GM21526 (cell line): ENCODE measurements around the gene ADD1.

Experiments used
- ATAC-seq: cut with Tn5 transposase; IDR thresholded peaks from one replicate; pipeline ENCODE4 v1.9.1; 2021; ENCODE audit warnings: moderate library complexity; ENCODE audit not compliant: unreplicated experiment, low FRiP score

ADD1 gene

DNA sequence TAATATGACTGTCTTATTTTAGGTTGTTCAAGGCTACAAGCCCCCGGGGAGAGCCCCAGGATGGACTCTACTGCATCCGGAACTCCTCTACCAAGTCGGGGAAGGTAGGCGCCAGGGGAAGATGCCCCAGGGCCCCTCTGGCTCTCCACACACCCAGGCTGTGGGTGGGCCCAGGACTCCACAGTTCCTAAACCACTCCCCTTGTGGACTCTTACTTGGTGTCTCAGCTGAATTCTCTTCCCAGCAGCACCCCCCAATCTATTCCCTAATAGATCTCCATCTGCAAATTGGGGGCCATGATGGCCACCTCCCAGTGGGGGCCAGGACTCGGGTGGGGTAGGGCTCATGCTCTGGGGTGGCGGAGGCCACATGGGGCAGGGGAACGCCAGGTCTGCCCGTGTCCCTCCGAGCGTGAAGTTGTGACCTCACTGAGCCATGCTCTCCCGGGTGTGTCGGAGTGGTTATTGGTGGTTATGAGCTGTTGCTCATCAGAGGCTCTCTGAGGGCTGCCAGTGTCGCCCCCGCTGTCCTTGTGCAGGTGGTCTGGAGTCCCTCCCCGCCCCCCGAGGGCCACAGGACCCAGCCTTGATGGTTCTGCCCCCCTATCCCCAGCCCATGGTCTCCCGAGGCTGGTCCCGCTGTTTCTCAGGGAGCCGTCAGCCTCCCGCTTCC, 11.2 kb upstream of the ADD1 start:
- ATAC-seq = no peak

DNA sequence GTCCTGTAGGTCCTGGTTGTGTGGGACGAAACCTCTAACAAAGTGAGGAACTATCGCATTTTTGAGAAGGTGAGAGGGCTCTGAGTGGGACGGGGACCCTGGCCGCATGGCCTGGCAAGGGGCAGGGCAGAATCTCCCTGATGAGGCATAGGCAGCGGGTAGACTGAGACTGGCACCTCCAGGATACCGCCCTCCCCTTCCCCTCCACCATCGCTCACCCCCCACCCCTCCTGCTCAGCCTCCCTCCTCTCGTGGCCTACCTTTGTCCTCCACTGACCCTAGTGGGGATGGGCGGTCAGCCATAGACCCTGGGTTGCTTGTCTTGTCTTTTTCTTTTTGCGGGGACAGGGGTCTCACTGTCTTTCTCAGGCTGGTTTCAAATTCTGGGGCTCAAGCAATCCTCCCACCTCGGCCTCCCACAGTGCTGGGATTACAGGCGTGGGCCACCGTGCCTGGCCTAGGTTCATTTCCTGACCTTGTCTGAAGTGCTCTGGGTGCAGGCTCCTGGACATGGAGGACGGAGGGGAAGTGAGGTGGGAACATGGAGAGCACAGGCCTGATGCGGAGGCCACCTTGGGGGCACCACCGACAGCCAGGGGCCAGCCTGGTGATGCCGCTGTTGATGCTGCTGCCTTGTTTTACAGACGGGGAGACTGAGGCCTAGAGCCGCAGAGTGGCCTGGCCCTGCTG, 10.5 kb upstream of the ADD1 start:
- ATAC-seq = no peak

DNA sequence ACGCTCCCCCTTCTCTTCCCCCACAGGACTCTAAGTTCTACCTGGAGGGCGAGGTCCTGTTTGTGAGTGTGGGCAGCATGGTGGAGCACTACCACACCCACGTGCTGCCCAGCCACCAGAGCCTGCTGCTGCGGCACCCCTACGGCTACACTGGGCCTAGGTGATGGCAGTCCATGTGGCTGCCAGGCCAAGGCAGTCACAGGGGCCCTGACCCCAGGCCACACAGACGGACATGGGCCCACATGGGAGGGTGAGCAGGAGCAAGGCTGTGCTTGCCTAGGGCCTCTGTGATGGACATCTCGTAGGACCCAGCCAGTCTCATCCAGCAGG, 10.0 kb upstream of the ADD1 start:
- ATAC-seq = no peak

DNA sequence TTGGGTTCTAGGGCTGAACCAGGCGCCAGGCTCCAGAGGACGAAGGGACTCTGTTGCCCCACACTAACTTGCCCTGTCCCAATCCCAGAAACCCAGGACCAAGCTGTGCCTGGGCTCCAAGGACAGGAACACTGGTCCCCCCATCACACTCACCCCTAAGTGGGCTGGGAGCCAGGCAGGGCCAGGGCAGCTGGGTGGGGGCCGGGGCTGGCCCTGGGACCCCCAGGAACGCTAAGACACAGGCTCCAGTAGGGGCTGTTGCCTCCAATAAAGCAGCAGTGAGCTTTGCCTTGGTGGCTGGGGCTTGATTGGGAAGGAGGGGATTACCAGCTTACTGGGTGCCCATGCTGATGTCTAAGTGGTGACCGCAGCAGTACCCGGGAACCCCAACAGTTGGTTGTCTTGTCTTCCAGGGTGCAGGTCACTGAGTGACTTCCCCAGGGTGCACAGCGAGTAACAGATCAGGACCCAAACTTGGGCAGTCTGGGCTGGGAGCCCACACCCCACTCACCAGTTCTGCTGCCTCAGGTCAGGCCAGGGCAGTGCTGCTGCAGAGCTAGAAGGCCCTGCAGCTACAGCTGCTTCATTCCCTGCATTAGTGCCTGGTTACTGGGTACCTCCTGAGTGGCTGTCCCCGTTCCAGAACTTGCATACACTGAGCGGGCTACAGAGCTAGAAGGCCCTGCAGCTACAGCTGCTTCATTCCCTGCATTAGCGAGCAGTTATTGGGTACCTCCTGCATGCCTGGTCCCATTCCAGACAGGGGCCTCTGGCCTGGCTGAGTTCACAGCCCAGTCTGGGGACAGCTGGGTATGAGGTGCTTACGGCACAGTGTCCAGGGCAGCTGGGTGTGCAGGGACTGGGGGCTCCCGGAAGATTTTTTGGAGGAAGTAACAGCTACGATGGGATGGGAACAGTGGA, 9.4 kb upstream of the ADD1 start:
- ATAC-seq = no peak

DNA sequence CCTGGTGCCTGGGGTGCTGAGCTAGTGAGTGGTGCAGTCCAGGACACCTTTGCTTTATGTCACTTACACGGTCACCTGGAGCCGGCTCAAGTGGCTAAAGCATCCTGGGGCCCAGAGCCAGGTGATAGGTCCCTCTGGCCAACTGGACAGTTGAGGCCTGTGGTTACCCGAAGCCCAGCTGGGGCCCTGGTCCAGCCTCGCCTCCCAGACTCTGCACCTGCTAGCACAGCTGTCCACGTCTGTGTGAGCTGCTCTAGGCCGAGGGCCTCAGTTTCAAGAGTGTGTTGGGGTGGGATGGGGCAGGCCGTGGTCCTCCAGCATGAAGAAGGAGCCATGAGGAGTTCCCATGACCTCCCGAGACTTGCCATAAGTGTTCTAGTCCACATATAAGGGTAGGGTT, 7.7 kb upstream of the ADD1 start:
- ATAC-seq = no peak

DNA sequence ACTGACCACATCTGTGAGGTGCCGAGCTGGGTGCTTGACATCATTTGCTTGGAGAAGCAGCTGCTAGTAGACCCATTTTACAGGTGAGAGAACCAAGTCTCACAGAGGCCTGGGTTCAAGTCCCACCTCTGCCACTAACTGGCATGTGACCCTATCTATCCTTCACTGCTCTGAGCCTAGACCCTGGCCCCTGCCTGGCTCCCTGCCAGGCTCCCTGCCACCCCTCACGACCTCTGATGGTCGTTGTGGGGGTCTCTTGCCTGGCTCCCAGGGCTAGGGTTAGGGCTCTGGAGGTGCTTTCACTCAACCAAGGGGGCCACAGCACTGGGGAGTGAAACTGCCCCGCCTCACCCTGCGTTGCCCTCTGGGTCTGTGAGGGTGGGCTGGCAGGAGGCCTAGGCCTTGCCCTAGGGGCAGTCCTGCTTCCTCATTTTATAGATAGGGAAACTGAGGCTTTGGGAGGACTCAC, 7.2 kb upstream of the ADD1 start:
- ATAC-seq = no peak

DNA sequence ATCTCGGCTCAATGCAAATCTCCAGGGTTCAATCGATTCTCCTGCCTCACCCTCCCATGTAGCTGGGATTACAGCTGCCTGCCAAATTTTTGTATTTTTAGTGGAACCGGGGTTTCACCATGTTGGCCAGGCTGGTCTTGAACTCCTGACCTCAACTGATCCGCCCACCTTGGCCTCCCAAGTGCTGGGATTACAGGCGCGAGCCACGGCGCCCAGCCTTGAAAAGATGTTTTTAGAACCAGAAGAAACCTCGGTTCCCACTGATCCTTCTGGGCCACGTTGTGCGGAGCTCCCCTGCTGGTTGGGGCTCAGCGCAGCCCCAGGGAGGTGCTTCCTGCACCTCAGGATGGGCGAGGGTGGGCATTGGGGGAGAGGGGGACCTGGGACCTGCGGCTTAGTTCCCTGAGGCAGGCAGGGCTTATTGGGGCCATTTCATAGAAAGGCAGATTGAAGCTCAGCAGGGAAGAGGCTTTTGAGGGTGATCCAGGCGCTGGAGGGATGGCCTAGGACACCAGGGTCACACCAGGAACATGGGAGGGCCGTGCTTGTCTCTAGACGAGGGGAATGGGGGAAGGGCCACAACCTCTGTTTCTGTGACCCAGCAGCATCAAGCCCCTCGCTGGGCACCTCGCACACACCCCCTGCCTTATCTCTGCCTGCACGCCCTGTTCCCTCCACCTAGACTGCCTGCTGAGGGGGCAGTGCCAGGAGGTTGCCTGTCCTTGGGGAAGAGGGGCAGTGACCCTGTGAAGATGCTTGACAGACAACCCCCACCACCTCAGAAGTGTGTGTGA, 6.3 kb upstream of the ADD1 start:
- ATAC-seq = no peak

DNA sequence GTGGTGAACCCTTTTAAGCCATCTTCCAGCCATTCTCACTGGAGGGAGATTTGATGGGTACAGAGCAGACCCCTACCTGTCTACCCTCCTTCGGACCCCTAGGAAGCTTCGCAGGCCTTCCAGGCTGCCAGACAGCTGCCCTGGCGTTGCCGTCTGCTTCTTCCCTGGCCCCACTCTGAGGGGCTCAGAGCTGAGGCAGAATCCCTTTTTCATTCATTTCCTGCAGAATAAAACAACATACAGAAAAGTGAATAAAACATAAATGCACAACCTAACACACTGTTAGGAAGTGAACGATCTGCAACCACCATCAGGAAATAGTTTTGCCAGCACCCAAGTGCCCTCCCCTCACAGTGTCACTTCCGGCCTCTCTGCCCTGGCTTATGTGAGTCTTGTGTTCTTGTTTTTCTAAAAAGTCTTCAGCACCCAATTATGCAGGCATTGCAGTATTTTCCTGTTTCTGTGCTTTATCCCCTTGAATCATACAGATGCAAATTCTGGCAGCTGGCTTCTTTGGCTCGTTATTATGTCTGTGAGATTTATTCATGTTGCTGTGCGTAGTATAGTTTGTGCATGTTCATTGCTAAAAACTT, 5.6 kb upstream of the ADD1 start:
- ATAC-seq = no peak

DNA sequence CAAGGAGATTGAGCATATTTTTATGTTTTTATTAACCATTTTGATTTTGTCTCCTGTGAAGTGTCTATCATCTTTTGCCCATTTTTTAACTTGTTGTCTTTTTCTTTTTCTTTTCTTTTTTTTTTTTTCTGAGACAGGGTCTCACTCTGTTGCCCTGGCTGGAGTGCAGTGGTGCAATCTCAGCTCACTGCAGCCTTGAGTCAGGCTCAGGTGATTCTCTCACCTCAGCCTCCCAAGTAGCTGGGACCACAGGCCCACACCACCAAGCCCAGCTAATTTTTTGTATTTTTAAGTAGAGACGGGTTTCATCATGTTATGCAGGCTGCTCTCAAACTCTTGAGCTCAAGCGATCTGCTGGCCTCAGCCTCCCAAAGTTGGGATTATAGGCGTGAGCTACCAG, 4.6 kb upstream of the ADD1 start:
- no peak for ATAC-seq

DNA sequence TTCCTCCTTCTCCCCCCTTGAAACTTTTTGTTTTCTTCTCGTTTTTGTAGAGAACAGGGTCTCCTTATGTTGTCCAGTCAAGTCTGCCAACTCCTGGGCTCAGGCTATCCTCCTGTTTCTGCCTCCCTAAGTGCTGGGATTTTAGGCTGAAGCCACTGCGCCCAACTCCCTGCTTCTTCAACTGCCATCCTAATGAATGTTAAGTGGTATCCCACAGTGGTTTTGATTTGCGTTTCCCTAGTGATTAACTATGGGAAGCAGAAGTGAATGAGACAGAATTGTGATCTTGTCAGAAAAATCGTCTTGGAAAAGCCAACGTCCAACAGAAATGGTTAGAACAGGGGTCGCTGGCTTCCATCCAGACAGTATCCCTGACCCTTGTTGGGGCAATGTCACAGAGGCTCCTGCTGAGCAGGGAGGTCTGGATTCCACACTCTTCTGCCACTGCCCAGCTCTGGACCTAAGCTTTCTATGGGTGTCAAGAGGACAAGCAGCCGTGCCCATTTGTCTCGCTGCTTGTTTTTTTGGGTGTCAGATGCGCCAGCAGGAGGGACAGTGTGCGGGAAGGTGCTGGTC, 869 bp upstream of the ADD1 start:
- ATAC-seq = no peak

DNA sequence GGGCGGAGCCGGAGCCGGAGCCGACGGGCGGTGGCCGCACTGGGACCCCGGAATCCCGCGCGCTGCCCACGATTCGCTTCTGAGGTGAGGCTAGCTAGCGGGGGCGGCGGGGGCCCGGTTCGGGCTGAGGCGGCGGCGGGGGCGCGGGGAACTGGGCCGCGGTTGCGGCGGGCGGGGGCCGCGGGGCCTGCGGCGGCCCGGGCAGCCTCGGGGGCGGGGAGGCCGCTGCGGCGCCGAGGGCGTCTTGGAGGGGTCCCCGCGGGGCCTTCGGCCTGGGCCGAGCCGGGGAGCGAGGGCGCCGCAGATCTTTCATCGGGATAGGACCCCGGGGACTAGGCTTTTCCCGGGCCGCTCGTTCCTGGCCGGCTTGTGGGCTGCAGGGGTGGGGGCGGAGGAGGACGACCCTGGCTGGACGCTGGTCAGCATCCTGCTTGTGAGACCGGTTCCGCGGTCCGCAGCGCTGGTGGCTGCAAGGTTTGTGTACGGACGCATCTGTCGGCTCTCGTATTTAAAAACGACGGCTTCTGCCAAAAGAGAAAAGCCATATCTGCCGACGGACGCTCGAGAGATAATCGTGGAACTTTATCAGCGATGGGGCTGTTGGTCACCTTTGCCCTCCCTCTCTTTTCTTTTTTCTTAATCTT, 419 bp downstream of the ADD1 start:
- ATAC-seq = peak; percentile 19

DNA sequence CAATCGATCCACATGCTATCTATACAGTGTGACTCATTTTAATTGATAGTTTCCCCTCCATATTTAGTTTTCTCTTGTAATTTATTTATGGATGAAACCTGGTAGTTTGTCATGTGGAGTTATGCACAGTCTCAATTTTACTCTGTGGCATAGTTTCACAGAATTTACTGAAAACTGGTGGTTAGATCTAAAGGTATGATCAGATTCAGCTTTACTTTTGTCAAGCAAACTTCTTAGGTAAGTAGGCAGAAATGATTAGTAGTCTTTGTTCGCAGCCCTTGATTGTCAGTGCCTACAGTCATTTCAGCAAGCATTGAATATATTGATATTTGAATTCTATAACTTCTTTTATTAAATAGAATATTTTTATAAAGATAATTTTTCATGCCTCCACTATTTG, 2.5 kb downstream of the ADD1 start:
- no peak for ATAC-seq

DNA sequence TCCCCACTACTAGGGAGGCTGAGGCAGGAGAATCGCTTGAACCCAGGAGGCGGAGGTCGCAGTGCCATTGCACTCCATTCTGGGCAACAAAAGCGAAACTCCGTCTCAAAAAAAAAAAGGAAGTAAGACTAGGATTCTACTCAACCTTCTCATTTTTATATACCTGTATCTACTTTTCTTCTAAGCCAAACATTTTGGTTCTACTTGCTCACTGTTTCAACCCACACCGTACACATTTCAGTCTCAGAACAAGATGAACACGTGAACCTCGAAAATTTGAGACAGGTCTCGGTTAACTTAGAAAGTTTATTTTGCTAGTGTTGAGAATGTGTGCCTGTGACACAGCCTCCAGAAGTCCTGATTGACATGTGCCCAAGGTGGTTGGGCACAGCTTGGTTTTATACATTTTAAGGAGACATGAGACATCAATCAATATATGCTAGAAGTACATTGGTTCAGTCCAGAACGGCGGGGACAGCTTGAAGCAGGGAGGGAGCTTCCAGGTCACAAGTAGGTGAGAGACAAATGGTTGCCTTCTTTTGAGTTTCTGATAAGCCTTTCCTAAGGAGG, 3.7 kb downstream of the ADD1 start:
- no peak for ATAC-seq

DNA sequence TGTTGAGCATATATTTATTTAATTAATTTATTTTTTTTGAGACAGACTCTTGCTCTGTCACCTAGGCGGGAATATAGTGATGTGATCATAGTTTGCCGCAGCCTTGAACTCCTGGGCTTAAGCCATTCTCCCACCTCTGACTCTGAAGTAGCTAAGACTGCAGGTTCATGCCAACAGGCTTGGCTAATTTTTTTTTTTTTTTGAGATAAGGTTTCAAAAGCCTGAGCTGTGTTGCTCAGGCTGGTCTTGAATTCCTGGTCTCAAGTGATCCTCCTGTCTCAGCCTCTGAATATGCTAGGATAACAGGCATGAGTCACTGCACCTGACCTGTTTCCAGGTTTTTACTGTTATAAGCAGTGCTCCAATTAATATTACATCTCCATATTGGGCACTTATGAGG, 4.8 kb downstream of the ADD1 start:
- no peak for ATAC-seq

DNA sequence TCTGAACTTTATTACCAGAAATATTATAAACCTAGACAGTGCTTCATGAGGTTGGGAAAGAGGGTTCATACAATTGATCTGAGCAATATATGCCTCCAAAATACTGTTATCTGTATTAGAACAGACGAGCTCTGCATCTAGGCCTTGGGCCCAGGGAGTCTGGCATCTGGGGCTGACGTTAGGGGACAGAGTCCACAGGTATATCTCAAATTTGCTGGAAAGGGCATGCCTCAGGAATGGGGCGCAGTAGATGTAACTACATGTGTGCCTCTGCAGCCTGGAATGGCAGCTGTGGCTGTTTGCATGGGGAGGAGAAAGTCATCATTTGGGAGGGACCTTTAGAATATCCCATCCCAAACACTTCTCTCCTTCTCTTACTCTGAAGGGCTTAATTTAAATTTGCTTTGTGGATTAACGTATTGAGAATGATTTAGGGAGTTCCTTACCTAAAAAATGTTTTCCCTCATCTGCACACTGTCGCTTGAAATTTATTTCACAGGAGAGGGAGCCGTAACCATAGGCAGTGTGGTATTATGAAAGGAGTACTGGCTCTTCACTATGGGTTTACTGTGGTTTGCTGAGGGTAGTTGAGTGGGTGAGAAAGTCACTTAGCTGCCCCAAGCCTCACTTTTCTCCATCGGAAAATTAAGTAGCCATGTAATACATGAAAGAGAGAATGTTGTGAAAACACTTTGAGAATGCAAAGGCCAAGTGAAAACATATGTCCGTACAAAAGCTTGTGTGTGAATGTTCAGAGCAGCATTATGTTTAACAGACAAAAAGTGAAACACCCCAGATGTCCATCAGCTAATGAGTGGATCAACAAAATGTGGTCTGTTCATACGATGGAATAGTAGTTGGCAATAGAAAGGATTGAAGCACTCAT, 5.9 kb downstream of the ADD1 start:
- no peak for ATAC-seq

DNA sequence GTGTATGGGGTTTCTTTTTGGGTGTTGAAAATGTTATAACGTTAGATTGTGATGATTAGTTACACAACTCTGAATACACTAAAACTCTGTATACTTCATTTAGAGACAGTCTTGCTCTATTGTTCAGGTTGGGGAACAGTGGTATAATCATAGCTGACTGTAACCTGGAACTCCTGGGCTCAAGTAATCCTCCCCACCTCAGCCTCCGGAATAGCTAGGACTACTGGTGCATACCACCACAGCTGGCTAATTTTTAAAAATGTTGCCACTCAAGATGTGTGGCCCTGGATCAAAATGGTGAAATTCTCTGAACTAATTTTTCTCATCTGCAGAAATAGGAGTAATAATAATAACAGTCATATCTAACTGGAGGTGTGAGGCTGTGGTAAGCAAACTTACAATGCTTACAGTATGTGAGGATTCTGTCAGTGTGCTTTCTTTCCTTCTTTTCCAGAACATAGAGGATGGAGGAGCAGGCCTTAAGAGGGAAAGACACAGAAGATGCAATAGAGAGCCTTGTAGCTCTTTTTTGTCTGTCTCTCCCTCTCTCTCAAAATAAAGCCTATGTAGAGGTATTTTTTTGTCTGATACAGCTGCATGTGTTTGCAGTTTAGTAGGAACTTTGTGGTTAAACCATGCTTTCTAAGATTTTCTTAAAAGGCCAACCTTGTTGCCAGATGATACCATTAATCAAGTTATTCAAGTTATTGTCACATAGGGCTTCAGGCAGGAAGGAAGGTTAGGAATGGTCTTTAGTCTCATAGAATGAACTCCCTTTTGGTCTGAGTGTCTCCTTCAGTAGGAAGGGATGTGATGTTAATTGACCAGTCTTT, 7.5 kb downstream of the ADD1 start:
- ATAC-seq = no peak

DNA sequence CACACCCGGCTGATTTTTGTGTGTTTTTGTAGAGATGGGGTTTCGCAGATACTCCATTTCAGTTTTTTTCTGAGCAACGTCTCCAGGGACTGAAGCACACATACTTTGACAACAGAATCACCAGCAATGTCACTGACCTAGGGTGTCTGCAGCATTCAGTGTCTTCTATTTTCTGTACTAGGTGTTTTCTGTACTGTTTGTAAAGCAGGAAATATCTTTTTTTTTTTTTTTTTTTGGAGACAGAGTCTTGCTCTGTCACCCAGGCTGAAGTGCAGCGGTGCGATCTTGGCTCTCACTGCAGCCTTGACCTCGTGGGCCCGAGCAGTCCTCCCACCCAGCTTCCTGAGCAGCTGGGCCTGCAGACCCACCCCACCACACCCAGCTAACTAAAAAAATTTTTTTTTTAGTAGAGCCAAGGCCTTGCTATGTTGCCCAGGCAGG, 8.9 kb downstream of the ADD1 start:
- ATAC-seq = peak; percentile 55
